Fibroblast of mammary gland (primary cell): ENCODE results near the gene OSTM1.

Source experiments
- DNase-seq: peaks from one replicate; pipeline ENCODE4 v3.0.0-alpha.2; 2010; ENCODE audit warnings: low read depth
- H3K4me3 ChIP-seq: 2 replicates; pipeline ENCODE4 v1.5.1; 2011; ENCODE audit warnings: low read depth, mild to moderate bottlenecking, low read length, moderate library complexity; ENCODE audit not compliant: control insufficient read depth
- TF ChIP-seq, protein P1 (sequence below): conservative IDR thresholded peaks from 2 replicates; pipeline ENCODE4 v1.5.1; 2011; ENCODE audit warnings: low read depth, low read length, inconsistent platforms; ENCODE audit not compliant: control insufficient read depth, insufficient read depth

Gene OSTM1

DNA sequence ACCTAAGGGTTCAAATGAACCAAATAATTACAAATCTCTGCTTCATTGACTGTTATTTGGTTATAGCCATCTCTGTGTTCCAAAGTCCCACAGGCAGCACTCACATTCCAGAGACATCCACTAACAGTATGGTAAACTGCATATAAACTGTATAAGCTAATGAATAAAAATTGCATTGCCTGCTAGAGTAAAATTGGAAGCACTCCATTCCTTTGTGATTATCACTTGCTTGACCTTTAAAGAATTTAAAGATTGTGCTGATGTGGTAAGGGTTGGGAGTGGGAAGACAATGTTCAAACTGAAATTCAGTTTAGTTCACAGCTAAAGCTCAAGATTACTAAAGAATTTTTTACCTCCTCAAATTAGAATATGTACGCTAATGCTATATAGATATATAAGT is 31.0 kb upstream of the OSTM1 start:
- TF ChIP-seq, protein P1, sequence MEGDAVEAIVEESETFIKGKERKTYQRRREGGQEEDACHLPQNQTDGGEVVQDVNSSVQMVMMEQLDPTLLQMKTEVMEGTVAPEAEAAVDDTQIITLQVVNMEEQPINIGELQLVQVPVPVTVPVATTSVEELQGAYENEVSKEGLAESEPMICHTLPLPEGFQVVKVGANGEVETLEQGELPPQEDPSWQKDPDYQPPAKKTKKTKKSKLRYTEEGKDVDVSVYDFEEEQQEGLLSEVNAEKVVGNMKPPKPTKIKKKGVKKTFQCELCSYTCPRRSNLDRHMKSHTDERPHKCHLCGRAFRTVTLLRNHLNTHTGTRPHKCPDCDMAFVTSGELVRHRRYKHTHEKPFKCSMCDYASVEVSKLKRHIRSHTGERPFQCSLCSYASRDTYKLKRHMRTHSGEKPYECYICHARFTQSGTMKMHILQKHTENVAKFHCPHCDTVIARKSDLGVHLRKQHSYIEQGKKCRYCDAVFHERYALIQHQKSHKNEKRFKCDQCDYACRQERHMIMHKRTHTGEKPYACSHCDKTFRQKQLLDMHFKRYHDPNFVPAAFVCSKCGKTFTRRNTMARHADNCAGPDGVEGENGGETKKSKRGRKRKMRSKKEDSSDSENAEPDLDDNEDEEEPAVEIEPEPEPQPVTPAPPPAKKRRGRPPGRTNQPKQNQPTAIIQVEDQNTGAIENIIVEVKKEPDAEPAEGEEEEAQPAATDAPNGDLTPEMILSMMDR, result no peak
- no peak overlapping the region for H3K4me3 ChIP-seq
- no peak for DNase-seq

DNA sequence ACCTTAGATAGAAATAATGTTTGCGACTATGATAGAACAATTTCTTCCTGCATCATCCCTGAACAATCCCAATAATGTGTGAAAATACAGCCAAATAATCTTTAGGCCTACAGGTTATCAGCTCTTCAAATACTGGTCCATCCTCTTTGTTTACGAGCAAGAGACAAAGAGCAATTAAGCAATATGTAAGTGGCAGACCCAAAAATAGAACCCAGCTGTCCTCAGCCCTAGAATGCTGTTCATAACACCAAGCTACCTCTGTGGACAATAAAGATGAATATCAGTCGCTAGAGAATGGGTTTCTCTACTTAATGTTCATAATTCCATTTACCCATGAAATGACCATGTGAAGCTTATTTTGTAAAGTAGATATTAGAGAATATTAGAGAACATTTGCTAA is 28.4 kb upstream of the OSTM1 start:
- no peak overlapping the region for H3K4me3 ChIP-seq
- DNase-seq, result no peak
- TF ChIP-seq, protein P1, result no peak

DNA sequence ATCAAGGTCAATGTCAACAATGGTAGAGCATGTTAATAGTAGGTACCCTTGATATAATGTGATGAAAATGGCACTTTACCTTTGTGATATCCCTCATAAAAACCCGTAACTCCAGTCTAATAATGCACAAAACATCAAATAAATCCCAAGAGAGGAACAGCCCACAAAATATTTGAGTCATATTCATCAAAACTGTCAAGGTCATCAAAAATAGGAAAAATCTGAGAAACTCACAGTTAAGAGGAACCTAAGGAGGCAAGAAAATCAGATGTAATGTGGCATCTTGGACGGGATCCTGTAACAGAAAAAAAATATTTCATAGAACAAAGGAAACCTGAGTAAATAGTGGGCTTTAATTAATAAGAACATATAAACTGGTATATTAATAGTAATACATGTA is 25.5 kb upstream of the OSTM1 start:
- TF ChIP-seq, protein P1, result no peak
- H3K4me3 ChIP-seq, result no peak overlapping the region
- no peak for DNase-seq

DNA sequence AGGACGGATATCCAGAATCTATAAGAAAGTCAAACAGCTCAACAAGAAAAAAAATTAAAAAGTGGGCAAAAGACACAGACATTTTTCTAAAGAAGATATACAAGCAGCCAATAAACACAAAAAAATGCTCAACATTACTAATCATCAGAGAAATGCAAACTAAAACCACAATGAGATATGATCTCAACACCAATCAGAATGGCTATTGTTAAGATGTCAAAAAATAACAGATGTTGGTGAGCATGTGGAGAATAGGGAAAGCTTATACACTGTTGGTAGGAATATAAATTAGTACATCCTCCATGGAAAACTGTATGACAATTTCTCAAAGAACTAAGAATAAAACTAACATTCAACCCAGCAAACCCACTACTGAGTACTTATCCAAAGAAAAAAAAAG is 23.3 kb upstream of the OSTM1 start:
- H3K4me3 ChIP-seq, result no peak overlapping the region
- DNase-seq, result peak; percentile 31
- TF ChIP-seq, protein P1, result no peak

DNA sequence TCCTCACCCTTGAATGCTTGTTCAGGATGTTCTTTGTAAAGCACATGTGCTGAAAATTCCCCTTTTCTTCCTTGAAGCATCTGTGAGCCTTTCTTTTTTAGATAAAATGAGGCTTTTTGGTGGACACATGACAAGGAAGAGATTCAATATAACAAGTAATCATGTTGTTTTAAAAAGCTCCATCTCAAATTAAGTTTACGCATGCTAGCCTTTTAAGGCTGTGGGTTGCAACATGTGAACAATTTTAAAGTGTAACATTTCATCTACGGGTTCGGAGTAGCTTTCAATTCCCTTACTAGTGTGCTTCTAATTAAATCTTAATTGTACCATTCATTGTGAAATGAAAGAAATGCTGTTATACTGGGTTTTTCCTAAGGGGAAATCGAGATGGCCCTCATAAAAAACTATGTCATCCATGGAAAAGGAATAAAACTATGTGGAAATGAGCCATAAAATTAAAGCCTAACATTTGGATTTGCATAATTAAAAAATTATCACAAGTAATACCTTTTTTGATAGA is 19.3 kb upstream of the OSTM1 start:
- TF ChIP-seq, protein P1, result no peak
- H3K4me3 ChIP-seq, result no peak overlapping the region
- DNase-seq, result no peak

DNA sequence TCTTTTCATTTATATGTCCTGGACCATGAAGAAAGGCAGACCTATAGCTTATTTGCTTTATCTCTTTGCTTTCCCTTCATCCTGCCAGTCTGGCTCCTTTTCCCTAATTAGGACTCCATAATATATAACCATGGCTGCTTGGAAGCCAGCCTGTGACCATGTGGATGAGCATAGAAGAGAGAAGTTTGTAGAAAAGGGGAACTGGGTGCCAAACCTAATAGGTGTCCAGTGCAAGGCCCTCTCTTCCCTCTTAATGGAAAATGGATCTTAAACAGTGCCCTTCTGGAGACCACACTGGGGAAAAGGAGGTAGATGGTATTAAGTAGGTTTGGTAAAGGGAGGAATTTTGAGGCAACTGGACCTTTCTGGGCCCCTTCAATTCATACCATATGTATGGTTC is 16.7 kb upstream of the OSTM1 start:
- TF ChIP-seq, protein P1, result no peak
- DNase-seq, result no peak
- no peak overlapping the region for H3K4me3 ChIP-seq

DNA sequence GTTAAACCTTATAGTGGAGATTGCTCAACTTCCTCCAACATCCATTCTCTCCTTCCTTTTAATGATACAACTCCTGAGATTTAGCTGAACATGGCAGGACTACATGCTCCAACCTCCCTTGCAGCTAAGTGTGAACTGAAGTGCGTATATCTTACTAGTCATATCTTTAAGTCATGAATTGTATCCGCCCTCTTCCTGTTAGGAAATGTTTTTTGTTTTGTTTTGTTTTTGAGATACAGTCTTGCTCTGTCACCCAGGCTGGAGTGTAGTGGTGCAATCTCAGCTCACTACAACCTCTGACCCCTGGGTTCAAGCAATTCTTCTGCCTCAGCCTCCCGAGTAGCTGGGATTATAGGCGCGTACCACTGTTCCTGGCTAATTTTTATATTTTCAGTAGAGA is 8.8 kb upstream of the OSTM1 start:
- peak; percentile 8 for DNase-seq
- TF ChIP-seq, protein P1, result no peak

More for the DNA sequence above, 8.8 kb upstream of the OSTM1 start:
- H3K4me3 ChIP-seq, result no peak overlapping the region
